Memory B cell (primary cell): ENCODE data around the gene FREM2.

Source experiments
- ATAC-seq: fragments of 150-1000 bp; cut with Tn5 transposase; 2 replicates; pipeline ENCODE4 v1.10.0; 2021; ENCODE audit warnings: low read depth, mild to moderate bottlenecking, moderate library complexity
- DNase-seq, 2 donors: peaks; one replicate each; pipeline ENCODE4 v3.0.0; 2022; ENCODE audit warnings: low spot score in 2 of 2
- H3K27ac Mint-ChIP-seq: one replicate; pipeline ENCODE4 v1.8.0; 2022; ENCODE audit warnings: mild to moderate bottlenecking, moderate library complexity, mixed read lengths
- H3K27me3 Mint-ChIP-seq: one replicate; pipeline ENCODE4 v1.8.0; 2022; ENCODE audit warnings: mixed read lengths
- H3K36me3 Mint-ChIP-seq: one replicate; pipeline ENCODE4 v1.8.0; 2022; ENCODE audit warnings: mild to moderate bottlenecking, mixed read lengths
- H3K4me1 Mint-ChIP-seq: one replicate; pipeline ENCODE4 v1.8.0; 2022; ENCODE audit warnings: mixed read lengths
- H3K4me3 Mint-ChIP-seq: one replicate; pipeline ENCODE4 v1.8.0; 2022; ENCODE audit warnings: mild to moderate bottlenecking, moderate library complexity, mixed read lengths
- H3K9me3 Mint-ChIP-seq: one replicate; pipeline ENCODE4 v1.8.0; 2022; ENCODE audit warnings: mixed read lengths

FREM2 gene

DNA sequence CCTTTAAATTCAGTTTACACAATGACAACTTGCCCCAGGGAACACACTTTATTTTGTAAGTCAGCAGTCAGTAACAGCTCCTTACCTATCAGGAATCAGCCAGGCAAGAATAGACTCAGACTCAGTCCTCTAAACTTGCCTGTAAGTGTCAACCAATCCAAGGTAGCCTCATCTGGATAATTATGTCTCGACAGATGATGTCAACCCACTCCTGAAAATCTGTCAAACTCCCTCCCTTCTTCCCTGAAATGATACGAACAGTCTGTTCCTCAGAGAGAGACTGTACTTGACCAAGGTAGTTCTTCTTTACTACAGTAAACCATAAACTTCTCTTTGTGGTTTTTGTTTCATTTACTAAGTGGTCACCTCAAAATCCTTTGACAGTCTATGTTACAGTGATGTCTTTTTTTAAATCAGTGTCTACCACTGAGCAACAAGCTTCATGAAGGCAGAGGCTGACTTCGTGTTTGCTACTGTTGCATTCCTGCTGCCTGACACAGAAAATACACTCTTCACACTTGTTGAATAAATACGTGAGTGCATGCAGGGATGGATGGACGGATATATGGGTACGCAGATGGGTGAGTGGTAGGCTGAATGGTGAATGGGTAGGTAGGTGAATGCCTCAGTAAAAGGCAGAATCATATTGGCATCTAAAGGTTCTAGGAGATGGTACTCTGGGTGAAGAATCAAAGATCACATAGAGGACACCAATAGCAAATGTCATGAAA is 17.5 kb upstream of the FREM2 start:
- H3K4me3 Mint-ChIP-seq: no peak overlapping the region
- no peak overlapping the region for H3K27ac Mint-ChIP-seq
- DNase-seq (no peak), ATAC-seq (no peak)
- H3K4me1 Mint-ChIP-seq: no peaks in the 10 kb centered on the region
- H3K27me3 Mint-ChIP-seq: peaks cover 7% of the 10 kb centered on the region
- no peaks in the 10 kb centered on the region for H3K36me3 Mint-ChIP-seq
- peaks cover 4% of the 10 kb centered on the region for H3K9me3 Mint-ChIP-seq

DNA sequence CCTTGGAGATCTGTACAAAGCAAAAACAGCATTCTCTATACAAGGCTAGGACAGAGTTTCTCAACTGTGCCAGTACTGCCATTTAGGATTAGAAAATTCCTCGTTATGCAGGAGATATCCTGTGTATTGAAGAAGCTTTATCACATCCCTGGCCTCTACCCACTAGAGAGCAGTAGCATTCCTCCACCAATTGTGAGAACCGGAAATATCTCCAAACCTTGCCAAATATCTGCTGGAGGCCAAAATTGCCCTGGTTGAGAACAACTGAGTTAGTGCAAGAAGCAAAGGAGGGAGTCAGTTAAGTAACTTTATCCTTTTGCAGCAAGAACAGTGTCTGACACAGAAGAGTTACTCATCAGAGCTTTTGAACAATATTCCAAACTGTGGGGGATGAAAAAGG is 16.2 kb upstream of the FREM2 start:
- H3K27ac Mint-ChIP-seq: no peak overlapping the region
- H3K4me3 Mint-ChIP-seq: no peak overlapping the region
- no peaks in the 10 kb centered on the region for H3K4me1 Mint-ChIP-seq
- peaks cover 4% of the 10 kb centered on the region for H3K9me3 Mint-ChIP-seq
- no peaks in the 10 kb centered on the region for H3K36me3 Mint-ChIP-seq
- ATAC-seq (no peak), DNase-seq (no peak)
- peaks cover 7% of the 10 kb centered on the region for H3K27me3 Mint-ChIP-seq

DNA sequence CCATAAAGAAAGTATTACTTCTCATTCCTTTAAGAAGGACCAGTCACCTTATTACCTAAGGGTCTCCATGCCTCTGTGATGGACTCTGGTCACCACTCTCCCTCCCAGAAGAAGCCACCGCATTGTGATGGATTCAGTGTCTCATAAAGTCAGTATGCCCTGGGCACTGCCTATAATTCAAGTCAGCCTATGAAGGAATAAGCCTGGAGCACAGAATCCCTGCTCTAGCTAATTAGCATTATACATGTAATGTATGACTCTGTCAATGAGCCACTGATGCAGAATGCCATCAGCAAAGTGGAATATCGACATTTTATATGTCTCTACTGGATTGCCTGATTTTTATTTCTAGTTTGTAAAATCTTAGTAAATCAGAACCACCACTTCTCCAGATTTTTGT is 14.9 kb upstream of the FREM2 start:
- DNase-seq: no peak
- no peak for ATAC-seq
- peaks cover 4% of the 10 kb centered on the region for H3K27me3 Mint-ChIP-seq

DNA sequence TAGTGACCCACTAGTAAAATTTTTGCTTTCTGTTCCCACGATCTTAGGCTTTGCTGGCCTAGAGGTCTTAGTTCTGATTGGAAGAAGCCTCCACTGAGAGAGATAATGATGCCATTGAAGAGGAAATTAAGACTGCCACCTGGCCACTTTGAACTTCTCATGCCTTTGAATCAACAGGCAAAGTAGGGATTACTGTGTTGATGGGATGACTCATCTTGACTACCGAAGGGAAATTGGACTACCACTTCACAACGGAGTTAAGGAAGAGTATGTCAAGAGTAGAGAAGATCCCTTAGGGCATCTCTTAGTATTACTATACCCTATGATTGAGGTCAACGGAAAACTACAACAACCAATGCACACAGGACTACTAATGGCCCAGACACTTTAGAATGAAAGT is 12.7 kb upstream of the FREM2 start:
- ATAC-seq (no peak), DNase-seq (no peak)
- Mint-ChIP-seq H3K4me3 (no peak overlapping the region), H3K27ac (no peak overlapping the region), H3K9me3 (peaks cover 1% of the 10 kb centered on the region), H3K27me3 (peaks cover 2% of the 10 kb centered on the region), H3K4me1 (no peaks in the 10 kb centered on the region), H3K36me3 (no peaks in the 10 kb centered on the region)

More for the DNA sequence above, 14.9 kb upstream of the FREM2 start:
- Mint-ChIP-seq H3K4me3 (no peak overlapping the region), H3K4me1 (no peaks in the 10 kb centered on the region), H3K36me3 (no peaks in the 10 kb centered on the region), H3K9me3 (peaks cover 3% of the 10 kb centered on the region), H3K27ac (no peak overlapping the region)

DNA sequence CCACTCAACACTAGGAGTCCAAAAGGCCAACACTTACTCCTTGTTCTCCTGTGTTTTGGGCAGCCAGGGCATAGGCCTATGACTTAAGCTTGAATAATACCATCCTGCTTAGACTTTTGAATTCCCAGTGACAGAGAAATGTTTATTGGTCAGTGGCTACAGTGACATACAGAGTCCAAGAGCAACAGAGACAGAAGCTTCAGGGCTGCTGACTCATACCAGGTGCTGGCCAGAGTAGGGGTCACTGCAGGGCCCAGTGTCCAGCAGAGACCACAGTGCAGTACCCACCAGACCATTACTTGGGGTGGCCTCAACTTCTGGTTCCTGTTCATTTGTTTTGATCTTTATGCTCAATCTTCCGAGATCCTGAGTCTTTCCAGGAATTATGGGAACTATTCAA is 6.0 kb upstream of the FREM2 start:
- DNase-seq (no peak), ATAC-seq (no peak)
- no peak overlapping the region for H3K27ac Mint-ChIP-seq
- H3K9me3 Mint-ChIP-seq: no peaks in the 10 kb centered on the region
- peaks cover 4% of the 10 kb centered on the region for H3K27me3 Mint-ChIP-seq
- no peaks in the 10 kb centered on the region for H3K36me3 Mint-ChIP-seq
- H3K4me3 Mint-ChIP-seq: no peak overlapping the region
- no peaks in the 10 kb centered on the region for H3K4me1 Mint-ChIP-seq

DNA sequence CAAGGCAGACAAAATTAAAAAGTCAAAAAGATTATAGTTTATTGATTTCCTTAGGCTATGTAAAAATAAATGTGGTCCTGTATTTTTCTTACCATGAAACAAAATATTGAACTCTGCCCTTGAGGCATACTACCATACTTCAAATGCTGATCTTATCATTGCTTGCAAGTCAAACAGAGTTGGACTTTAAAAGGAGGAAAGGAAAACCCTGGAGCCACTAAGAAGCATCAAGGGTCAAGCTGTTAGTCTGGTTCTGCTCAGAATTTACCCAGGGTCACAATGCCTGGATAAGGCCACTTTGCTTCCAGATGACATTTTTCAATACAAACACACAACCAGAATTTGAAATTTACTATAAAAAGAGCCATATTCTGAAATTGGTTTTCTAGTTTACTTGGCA is 2.2 kb upstream of the FREM2 start:
- DNase-seq: no peak
- peaks cover 5% of the 10 kb centered on the region for H3K27me3 Mint-ChIP-seq

DNA sequence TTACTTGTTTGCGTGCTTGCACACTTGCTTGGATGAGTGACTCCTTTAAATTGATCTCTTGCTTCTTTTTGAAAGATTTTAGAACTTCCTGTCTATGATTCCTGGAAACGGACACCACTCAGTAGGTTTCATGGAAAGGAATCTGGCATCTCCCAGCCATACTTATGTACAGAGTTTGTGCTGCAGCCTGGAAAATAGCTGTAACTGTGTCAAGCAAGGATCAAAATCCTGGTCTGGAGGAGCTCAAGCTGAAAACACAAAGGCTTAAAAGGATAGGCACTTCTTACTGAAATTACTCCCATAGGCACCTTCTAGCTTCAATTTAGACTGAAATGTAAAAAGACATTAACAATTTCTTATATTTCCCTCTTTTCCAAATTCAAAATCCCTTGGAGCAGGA is 1.4 kb upstream of the FREM2 start:
- no peak overlapping the region for H3K27ac Mint-ChIP-seq
- peaks cover 5% of the 10 kb centered on the region for H3K27me3 Mint-ChIP-seq
- ATAC-seq (no peak), DNase-seq (no peak)
- no peaks in the 10 kb centered on the region for H3K9me3 Mint-ChIP-seq
- H3K4me1 Mint-ChIP-seq: no peaks in the 10 kb centered on the region
- H3K4me3 Mint-ChIP-seq: no peak overlapping the region
- no peaks in the 10 kb centered on the region for H3K36me3 Mint-ChIP-seq

More for the DNA sequence above, 2.2 kb upstream of the FREM2 start:
- Mint-ChIP-seq H3K27ac (no peak overlapping the region), H3K4me1 (no peaks in the 10 kb centered on the region), H3K4me3 (no peak overlapping the region), H3K9me3 (no peaks in the 10 kb centered on the region), H3K36me3 (no peaks in the 10 kb centered on the region)
- ATAC-seq: no peak

DNA sequence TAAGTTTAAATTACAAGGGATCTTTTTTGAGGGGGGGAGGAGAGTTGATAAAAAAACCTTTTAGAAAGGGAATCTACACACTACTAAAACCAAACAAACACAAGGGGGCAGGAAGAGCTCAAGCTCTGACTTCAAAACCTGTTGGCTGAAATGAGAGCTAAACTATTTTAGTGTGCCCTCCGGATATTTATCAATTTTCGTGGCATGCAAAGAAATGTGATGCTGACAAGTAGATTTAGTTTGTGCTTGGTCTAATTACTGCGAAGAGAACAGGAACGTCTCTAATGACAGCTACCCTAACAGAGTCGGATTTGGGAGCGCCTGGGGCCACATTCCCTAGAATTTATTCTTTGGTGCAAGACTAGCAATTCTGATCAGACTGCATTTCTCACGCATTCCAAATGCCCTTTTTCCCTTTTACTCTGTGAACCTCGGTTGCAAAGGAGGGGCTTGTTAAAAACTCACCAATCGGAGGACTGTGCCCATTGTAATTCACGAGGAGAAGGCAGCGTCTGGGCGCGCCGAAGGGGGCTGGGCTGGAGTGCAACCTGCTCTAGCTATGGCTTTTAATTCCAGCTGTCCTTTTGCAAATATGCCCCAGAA is 802 bp upstream of the FREM2 start:
- ATAC-seq (no peak), DNase-seq (no peak)
- H3K4me1 Mint-ChIP-seq: no peaks in the 10 kb centered on the region
- peaks cover 5% of the 10 kb centered on the region for H3K27me3 Mint-ChIP-seq
- no peak overlapping the region for H3K4me3 Mint-ChIP-seq
- H3K9me3 Mint-ChIP-seq: no peaks in the 10 kb centered on the region
- H3K27ac Mint-ChIP-seq: no peak overlapping the region
- H3K36me3 Mint-ChIP-seq: no peaks in the 10 kb centered on the region

DNA sequence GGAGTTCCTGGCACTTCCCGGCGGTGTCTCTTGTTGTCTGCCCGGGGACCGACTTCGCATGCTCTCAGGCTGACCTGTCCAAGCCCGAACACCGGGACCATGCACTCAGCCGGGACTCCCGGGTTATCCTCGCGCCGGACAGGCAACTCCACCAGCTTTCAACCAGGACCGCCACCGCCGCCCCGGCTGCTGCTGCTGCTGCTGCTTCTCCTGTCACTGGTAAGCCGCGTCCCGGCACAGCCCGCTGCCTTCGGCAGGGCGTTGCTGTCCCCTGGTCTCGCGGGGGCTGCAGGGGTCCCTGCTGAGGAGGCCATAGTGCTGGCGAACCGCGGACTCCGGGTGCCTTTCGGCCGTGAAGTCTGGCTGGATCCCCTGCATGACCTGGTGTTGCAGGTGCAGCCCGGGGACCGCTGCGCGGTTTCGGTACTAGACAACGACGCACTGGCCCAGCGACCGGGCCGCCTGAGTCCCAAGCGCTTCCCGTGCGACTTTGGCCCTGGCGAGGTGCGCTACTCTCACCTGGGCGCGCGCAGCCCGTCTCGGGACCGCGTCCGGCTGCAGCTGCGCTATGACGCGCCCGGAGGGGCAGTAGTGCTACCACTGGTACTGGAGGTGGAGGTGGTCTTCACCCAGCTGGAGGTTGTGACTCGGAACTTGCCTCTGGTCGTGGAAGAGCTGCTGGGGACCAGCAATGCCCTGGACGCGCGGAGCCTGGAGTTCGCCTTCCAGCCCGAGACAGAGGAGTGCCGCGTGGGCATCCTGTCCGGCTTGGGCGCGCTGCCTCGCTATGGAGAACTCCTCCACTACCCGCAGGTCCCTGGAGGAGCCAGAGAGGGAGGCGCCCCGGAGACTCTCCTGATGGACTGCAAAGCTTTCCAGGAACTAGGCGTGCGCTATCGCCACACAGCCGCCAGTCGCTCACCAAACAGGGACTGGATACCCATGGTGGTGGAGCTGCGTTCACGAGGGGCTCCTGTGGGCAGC is 661 bp downstream of the FREM2 start:
- DNase-seq: no peak
- Mint-ChIP-seq H3K36me3 (no peaks in the 10 kb centered on the region), H3K9me3 (no peaks in the 10 kb centered on the region), H3K27me3 (peaks cover 5% of the 10 kb centered on the region), H3K27ac (no peak overlapping the region), H3K4me1 (no peaks in the 10 kb centered on the region), H3K4me3 (no peak overlapping the region)
- ATAC-seq: no peak

DNA sequence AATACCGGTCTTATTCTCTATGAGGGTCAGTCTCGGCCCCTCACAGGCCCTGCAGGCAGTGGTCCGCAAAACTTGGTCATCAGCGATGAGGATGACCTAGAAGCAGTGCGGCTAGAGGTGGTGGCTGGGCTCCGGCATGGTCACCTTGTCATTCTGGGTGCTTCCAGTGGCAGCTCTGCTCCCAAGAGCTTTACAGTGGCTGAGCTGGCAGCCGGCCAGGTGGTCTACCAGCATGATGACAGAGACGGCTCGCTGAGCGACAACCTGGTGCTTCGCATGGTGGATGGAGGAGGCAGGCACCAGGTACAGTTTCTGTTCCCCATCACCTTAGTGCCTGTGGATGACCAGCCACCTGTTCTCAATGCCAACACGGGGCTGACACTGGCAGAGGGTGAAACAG is 1.8 kb downstream of the FREM2 start:
- Mint-ChIP-seq H3K4me3 (no peak overlapping the region), H3K27ac (no peak overlapping the region), H3K27me3 (peaks cover 3% of the 10 kb centered on the region), H3K9me3 (no peaks in the 10 kb centered on the region), H3K36me3 (no peaks in the 10 kb centered on the region), H3K4me1 (no peaks in the 10 kb centered on the region)
- ATAC-seq (no peak), DNase-seq (no peak)

DNA sequence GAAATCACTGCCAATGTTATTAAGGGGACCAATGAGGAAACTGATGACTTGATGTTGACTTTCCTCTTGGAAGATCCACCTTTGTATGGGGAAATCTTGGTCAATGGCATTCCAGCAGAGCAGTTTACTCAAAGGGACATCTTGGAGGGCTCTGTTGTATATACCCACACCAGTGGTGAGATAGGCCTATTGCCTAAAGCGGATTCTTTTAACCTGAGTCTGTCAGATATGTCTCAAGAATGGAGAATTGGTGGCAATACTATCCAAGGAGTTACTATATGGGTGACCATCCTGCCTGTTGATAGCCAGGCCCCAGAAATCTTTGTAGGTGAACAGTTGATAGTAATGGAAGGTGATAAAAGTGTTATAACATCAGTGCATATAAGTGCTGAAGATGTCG is 3.4 kb downstream of the FREM2 start:
- Mint-ChIP-seq H3K27me3 (peaks cover 3% of the 10 kb centered on the region), H3K4me3 (no peak overlapping the region), H3K9me3 (no peaks in the 10 kb centered on the region), H3K36me3 (no peaks in the 10 kb centered on the region), H3K27ac (no peak overlapping the region), H3K4me1 (no peaks in the 10 kb centered on the region)
- ATAC-seq (no peak), DNase-seq (no peak)

DNA sequence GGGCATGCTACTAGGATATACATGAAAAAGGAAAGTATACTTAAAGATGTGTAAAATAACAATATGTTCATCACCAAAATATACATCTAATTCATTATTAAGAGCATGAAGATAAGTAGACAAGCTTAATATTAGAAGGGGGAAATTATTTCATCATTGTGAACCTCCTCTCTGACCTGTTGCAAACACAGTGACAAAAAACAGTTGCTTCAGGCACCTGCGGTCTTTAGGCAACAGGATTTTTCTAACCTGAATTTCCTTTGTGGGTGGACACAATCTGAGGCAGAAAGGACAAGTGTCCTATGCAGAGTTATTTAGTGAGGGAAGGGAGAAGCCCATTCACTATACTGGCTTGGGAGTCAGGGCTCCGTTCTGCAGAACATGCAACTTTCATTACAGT is 6.3 kb downstream of the FREM2 start:
- DNase-seq (no peak), ATAC-seq (no peak)
- H3K27me3 Mint-ChIP-seq: peaks cover 1% of the 10 kb centered on the region
- H3K27ac Mint-ChIP-seq: no peak overlapping the region
- no peaks in the 10 kb centered on the region for H3K36me3 Mint-ChIP-seq
- peaks cover 2% of the 10 kb centered on the region for H3K9me3 Mint-ChIP-seq
- H3K4me3 Mint-ChIP-seq: no peak overlapping the region
- H3K4me1 Mint-ChIP-seq: no peaks in the 10 kb centered on the region

DNA sequence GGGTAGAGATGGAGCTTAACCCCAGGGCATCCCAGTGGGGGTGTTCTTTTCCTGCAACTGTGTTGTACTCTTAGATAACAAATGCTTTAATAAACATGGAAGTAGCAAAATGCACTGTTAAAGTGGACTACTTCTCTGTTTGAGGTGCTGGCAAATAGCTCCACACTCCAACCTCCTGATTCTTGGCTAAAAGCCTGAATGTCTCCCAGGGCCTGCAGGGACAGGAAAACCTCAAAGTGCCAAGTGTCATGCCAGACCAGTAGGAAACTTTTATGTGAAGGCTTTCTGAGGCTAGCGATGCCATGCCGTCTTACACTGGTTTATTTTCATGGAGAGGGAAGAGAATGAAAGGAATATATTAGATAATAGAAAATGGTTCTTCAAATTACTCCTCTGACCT is 6.8 kb downstream of the FREM2 start:
- H3K36me3 Mint-ChIP-seq: no peaks in the 10 kb centered on the region
- H3K27ac Mint-ChIP-seq: no peak overlapping the region
- peaks cover 2% of the 10 kb centered on the region for H3K9me3 Mint-ChIP-seq
- H3K4me3 Mint-ChIP-seq: no peak overlapping the region
- ATAC-seq (no peak), DNase-seq (no peak)
- H3K27me3 Mint-ChIP-seq: no peaks in the 10 kb centered on the region
- no peaks in the 10 kb centered on the region for H3K4me1 Mint-ChIP-seq

DNA sequence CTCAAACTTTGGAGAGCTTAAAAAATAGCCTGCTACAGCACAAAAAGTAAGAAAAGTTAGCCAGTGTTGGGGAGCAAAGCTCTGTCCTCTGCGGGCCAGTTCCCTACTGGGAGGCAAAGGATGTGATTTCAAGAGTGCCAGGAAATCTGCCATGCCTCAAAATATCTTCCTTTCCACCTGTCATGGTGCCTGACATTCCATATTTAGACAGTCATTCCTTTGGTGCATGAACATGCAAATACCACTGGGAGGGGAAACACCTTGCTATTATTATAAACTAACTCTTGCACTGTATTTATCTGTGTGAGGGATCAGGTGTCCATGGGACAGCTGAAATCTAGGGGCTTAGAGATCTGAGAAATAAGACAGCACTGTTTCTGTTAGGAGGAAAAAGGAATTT is 10.3 kb downstream of the FREM2 start:
- Mint-ChIP-seq H3K27me3 (no peaks in the 10 kb centered on the region), H3K9me3 (peaks cover 2% of the 10 kb centered on the region), H3K4me1 (no peaks in the 10 kb centered on the region), H3K36me3 (no peaks in the 10 kb centered on the region), H3K27ac (no peak overlapping the region), H3K4me3 (no peak overlapping the region)
- ATAC-seq: no peak
- DNase-seq: no peak
